ENCODE data around the gene CRELD2. TPM values are rescaled to one million over a fixed set of nuclear protein-coding genes. Genes with fewer than 3 reads are reported as not detected.

The CRELD2 gene
- total and polyA plus RNA-seq, 2 of the 4 experiments (the other 2 are of a cell fraction): 36.2 to 70.7 TPM

- ChIA-PET CTCF (no interaction called here), POLR2A (ENCODE audit: unreplicated experiment) (no interaction called here)
- ATAC-seq (ENCODE audit: low read depth) (no peak), DNase-seq (no peak)
- H3K9me3 ChIP-seq (ENCODE audit: control insufficient read depth, insufficient read depth, low read length): no peaks in the 10 kb centered on the region
- no TSS peak for BruUV-seq (replicated peaks)
- H3K4me3 ChIP-seq (ENCODE audit: insufficient read depth, low read depth, low read length): no peak overlapping the region
- no peak overlapping the region for H4K5ac ChIP-seq (ENCODE audit: low read depth, low read length)
- no peaks in the 10 kb centered on the region for H3K27me3 ChIP-seq (ENCODE audit: control insufficient read depth, insufficient read depth, low read length)
- H3K4me2 ChIP-seq (ENCODE audit: low read depth, low read length): no peak overlapping the region
- H3K4ac ChIP-seq (ENCODE audit: low read depth, low read length): peak overlapping the region; percentile 64
- H3K56ac ChIP-seq (ENCODE audit: extremely low read depth, insufficient read depth, low read length): no peak overlapping the region
- H2BK20ac ChIP-seq (ENCODE audit: low read depth, low read length): no peak overlapping the region
- TF ChIP-seq, protein P1, sequence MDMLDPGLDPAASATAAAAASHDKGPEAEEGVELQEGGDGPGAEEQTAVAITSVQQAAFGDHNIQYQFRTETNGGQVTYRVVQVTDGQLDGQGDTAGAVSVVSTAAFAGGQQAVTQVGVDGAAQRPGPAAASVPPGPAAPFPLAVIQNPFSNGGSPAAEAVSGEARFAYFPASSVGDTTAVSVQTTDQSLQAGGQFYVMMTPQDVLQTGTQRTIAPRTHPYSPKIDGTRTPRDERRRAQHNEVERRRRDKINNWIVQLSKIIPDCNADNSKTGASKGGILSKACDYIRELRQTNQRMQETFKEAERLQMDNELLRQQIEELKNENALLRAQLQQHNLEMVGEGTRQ (IDR thresholded peaks at IDR 0.05; ENCODE audit: low read depth, low read length): no peak
- no peak for TF ChIP-seq MXI1 (IDR thresholded peaks at IDR 0.05; ENCODE audit: borderline replicate concordance, low read depth, low read length)
- TF ChIP-seq CEBPB (IDR thresholded peaks at IDR 0.05; ENCODE audit: low read depth, low read length): no peak
- H2BK5ac ChIP-seq (ENCODE audit: low read depth, low read length, poor library complexity, severe bottlenecking): no peak overlapping the region
- dilution Hi-C loops (cut with HindIII; ENCODE audit: low sequenced_read_pairs, unreplicated experiment) (no loop called here), in situ Hi-C loops (cut with MboI; ENCODE audit: low sequenced_read_pairs) (no loop called here), intact Hi-C loops (cut with micrococcal nuclease) (no loop called here)
- H3K23ac ChIP-seq (ENCODE audit: low read depth, low read length): no peak overlapping the region
- H4K20me1 ChIP-seq (ENCODE audit: insufficient read depth, low read length): peaks cover 12% of the 10 kb centered on the region
- no peak overlapping the region; the same call in 2 of the 3 replicates for H2BK15ac ChIP-seq (ENCODE audit: low read depth, low read length)
- peaks cover 16% of the 10 kb centered on the region for H3K36me3 ChIP-seq (ENCODE audit: control insufficient read depth, insufficient read depth, low read length)
- H2AK5ac ChIP-seq (ENCODE audit: low read depth, low read length): peak overlapping the region; percentile 49
- H2AFZ ChIP-seq (replicated peaks; ENCODE audit: low read length, poor library complexity): peak overlapping the region; percentile 82
- peaks cover 14% of the 10 kb centered on the region for H3K9me1 ChIP-seq (ENCODE audit: insufficient read depth, low read length)
- no peak overlapping the region for H3K18ac ChIP-seq (ENCODE audit: low read depth, low read length)
- peaks cover 21 to 51% of the 10 kb centered on the region in 2 experiments for H3K79me1 ChIP-seq (ENCODE audit: low read depth in 1 of 2, low read length in 2 of 2)
- H4K91ac ChIP-seq (ENCODE audit: insufficient read depth, low read depth, low read length): no peak overlapping the region
- H2BK120ac ChIP-seq (ENCODE audit: low read depth, low read length): peak overlapping the region; percentile 30
- H3K9ac ChIP-seq (ENCODE audit: low read depth, low read length): no peak overlapping the region
- H3K27ac ChIP-seq (ENCODE audit: insufficient read depth, low read length): no peak overlapping the region
- 96% methylated on average over 5 of the region's 11 CpGs; no CpG with 5 or more reads in 1 of the 2 experiments for WGBS, 2 experiments (ENCODE audit: extremely low coverage in 2 of 2, insufficient read length in 1 of 2)
- no peak overlapping the region for H4K8ac ChIP-seq (ENCODE audit: low read depth in 2 of 2, low read length in 2 of 2)
- no peak overlapping the region for H3K14ac ChIP-seq (replicated peaks; ENCODE audit: low read depth, low read length)
- peaks cover 34% of the 10 kb centered on the region for H3K4me1 ChIP-seq (ENCODE audit: control insufficient read depth, insufficient read depth, low read length)
- peak overlapping the region; percentile 56 for H2AK9ac ChIP-seq (replicated peaks; ENCODE audit: low read depth, low read length, poor library complexity)
Measured at GRCh38 chr22:49968313-49968830, 49.9 kb downstream of the CRELD2 start.

Measured in IMR-90 (cell line).